B cell (primary cell): ENCODE measurements around the gene TNP2. TPM values are rescaled to one million over a fixed set of nuclear protein-coding genes. Genes with fewer than 3 reads are reported as not detected.
A peak's percentile ranks its signal among the peaks of the same experiment; 100 is the strongest.

Experiments used
- ATAC-seq: fragments of 200-7000 bp; cut with Tn5 transposase; one replicate; pipeline ENCODE4 v1.10.0; 2021; ENCODE audit warnings: low read depth, mild to moderate bottlenecking, moderate number of reproducible peaks, moderate library complexity
- CTCF ChIA-PET: fragments of 350-600 bp; sonication (Branson Sonifier 250); formaldehyde crosslinking; loops from one replicate; lab custom pipeline; 2021; ENCODE audit warnings: antibody characterized with exemption, inconsistent platforms; lab: Charles Lee
- POLR2A ChIA-PET: fragments of 350-600 bp; sonication (Branson Sonifier 250); formaldehyde crosslinking; loops from one replicate; lab custom pipeline; 2021; ENCODE audit warnings: antibody characterized with exemption; lab: Charles Lee
- DNase-seq: peaks from one replicate; pipeline ENCODE4 v3.0.0; 2013
- H2AFZ ChIP-seq: 2 replicates; pipeline ENCODE4 v1.6.1; 2012; ENCODE audit warnings: mild to moderate bottlenecking, low read depth, low read length; ENCODE audit not compliant: insufficient read depth, poor library complexity, severe bottlenecking
- H3K27ac ChIP-seq, 2 donors: 1 replicate in 1 of 2; 2 replicates in 1 of 2; pipeline ENCODE4 v1.5.1; 2012 to 2013; ENCODE audit warnings: low read length in 2 of 2, mild to moderate bottlenecking in 2 of 2, moderate library complexity in 1 of 2
- H3K27me3 ChIP-seq, 4 experiments: fragments of 200-600 bp in 1 of 4; sonication (generic) in 1 of 4; replicated peaks in 1 of 4; 1 replicate in 2 of 4; 2 replicates in 2 of 4; pipeline versions ENCODE4 v1.6.1 to v1.7.0; 2013 to 2016; ENCODE audit warnings: low read length in 3 of 4, mild to moderate bottlenecking in 2 of 4, mixed read lengths in 1 of 4, moderate library complexity in 1 of 4; ENCODE audit not compliant: insufficient read depth in 4 of 4, control insufficient read depth in 3 of 4; ENCODE audit errors: control extremely low read depth in 1 of 4
- H3K36me3 ChIP-seq, 2 experiments: replicated peaks in 1 of 2; 1 replicate in 1 of 2; 2 replicates in 1 of 2; pipeline versions ENCODE4 v1.6.1 to v1.7.1; 2013; ENCODE audit warnings: low read length in 1 of 2; ENCODE audit not compliant: insufficient read depth in 2 of 2, control insufficient read depth in 1 of 2; ENCODE audit errors: control extremely low read depth in 1 of 2, extremely low read depth in 1 of 2
- H3K4me1 ChIP-seq, 2 donors: fragments of 200-600 bp in 1 of 2; sonication (generic) in 1 of 2; 1 replicate in 1 of 2; 2 replicates in 1 of 2; pipeline versions ENCODE4 v1.5.1 to v1.6.1; 2013 to 2017; ENCODE audit warnings: low read length in 2 of 2; ENCODE audit not compliant: control insufficient read depth in 2 of 2, insufficient read depth in 2 of 2
- H3K4me2 ChIP-seq: replicated peaks from 2 replicates; pipeline ENCODE3; 2012; ENCODE audit warnings: mild to moderate bottlenecking, low read depth, low read length; ENCODE audit not compliant: poor library complexity, severe bottlenecking
- H3K4me3 ChIP-seq, 5 experiments: fragments of 200-600 bp in 1 of 5; sonication (generic) in 1 of 5; 1 replicate in 3 of 5; 2 replicates in 2 of 5; pipeline versions ENCODE4 v1.5.1 to v1.7.0; 2011 to 2016; ENCODE audit warnings: low read length in 4 of 5, mild to moderate bottlenecking in 4 of 5, low read depth in 2 of 5, control low read depth in 1 of 5, moderate library complexity in 1 of 5; ENCODE audit not compliant: insufficient read depth in 1 of 5; ENCODE audit errors: control extremely low read depth in 1 of 5, extremely low read depth in 1 of 5
- H3K79me2 ChIP-seq: fragments of 200-600 bp; sonication (generic); one replicate; pipeline ENCODE4 v1.6.0; 2016; ENCODE audit warnings: low read length; ENCODE audit not compliant: control insufficient read depth, insufficient read depth
- H3K9ac ChIP-seq: fragments of 200-600 bp; sonication (generic); 2 replicates; pipeline ENCODE4 v1.6.1; 2017; ENCODE audit warnings: mild to moderate bottlenecking, low read length, moderate library complexity
- H3K9me3 ChIP-seq, 3 donors: one replicate each; pipeline versions ENCODE4 v1.6.1 to v1.7.1; 2013; ENCODE audit warnings: low read length in 2 of 3; ENCODE audit not compliant: control insufficient read depth in 2 of 3, insufficient read depth in 1 of 3; ENCODE audit errors: control extremely low read depth in 1 of 3
- H4K20me1 ChIP-seq: 2 replicates; pipeline ENCODE4 v1.6.0; 2012; ENCODE audit warnings: mild to moderate bottlenecking, low read length; ENCODE audit not compliant: insufficient read depth, control insufficient read depth, poor library complexity, severe bottlenecking
- H3K27ac Mint-ChIP-seq: one replicate; pipeline ENCODE4 v1.8.0; 2021; ENCODE audit warnings: mixed read lengths
- H3K27me3 Mint-ChIP-seq: one replicate; pipeline ENCODE4 v1.8.0; 2021; ENCODE audit warnings: mixed read lengths
- H3K4me1 Mint-ChIP-seq: one replicate; pipeline ENCODE4 v1.8.0; 2021; ENCODE audit warnings: mixed read lengths
- H3K4me3 Mint-ChIP-seq: one replicate; pipeline ENCODE4 v1.8.0; 2021; ENCODE audit warnings: mixed read lengths
- H3K9me3 Mint-ChIP-seq: one replicate; pipeline ENCODE4 v1.8.0; 2022; ENCODE audit warnings: mixed read lengths; ENCODE audit not compliant: insufficient read depth
- CTCF ChIP-seq: fragments of 200-600 bp; IDR thresholded peaks from one replicate; pipeline ENCODE4 v1.8.0; 2022; ENCODE audit warnings: antibody characterized with exemption, mild to moderate bottlenecking
- EZH2 ChIP-seq: IDR thresholded peaks from 2 replicates; pipeline ENCODE4 v1.6.1; 2012; ENCODE audit warnings: borderline replicate concordance, low read depth, mild to moderate bottlenecking, moderate library complexity, low read length; ENCODE audit not compliant: insufficient read depth, poor library complexity, severe bottlenecking
- WGBS: methylation state at CpG from one replicate; pipeline ENCODE4 v1.1.5; 2013; ENCODE audit warnings: missing lambda C conversion rate; ENCODE audit not compliant: insufficient coverage; 5-methylcytosine and 5-hydroxymethylcytosine counted together
- intact Hi-C: fragments of 100-400 bp; cut with micrococcal nuclease; formaldehyde crosslinking; loops from one replicate; pipeline ENCODE4 v1.10.0; 2022
- polyA plus RNA-seq: library from polyadenylated mRNA; depleted of rRNA; stranded (reverse); fragments of >200 nt; gene quantifications from 2 replicates; pipeline ENCODE4 v1.2.3, GENCODE V29; 2012
- total RNA-seq, 2 donors: library from RNA; stranded (reverse); fragments of 120-200 nt in 1 of 2; gene quantifications; 1 replicate in 1 of 2; 2 replicates in 1 of 2; pipeline versions ENCODE4 v1.2.3 to v1.2.4, GENCODE V29; 2013 to 2022

The TNP2 gene
- total and polyA plus RNA-seq, 2 donors (not counting 1 experiment from before 2014, with no cell fraction given): not detected

DNA sequence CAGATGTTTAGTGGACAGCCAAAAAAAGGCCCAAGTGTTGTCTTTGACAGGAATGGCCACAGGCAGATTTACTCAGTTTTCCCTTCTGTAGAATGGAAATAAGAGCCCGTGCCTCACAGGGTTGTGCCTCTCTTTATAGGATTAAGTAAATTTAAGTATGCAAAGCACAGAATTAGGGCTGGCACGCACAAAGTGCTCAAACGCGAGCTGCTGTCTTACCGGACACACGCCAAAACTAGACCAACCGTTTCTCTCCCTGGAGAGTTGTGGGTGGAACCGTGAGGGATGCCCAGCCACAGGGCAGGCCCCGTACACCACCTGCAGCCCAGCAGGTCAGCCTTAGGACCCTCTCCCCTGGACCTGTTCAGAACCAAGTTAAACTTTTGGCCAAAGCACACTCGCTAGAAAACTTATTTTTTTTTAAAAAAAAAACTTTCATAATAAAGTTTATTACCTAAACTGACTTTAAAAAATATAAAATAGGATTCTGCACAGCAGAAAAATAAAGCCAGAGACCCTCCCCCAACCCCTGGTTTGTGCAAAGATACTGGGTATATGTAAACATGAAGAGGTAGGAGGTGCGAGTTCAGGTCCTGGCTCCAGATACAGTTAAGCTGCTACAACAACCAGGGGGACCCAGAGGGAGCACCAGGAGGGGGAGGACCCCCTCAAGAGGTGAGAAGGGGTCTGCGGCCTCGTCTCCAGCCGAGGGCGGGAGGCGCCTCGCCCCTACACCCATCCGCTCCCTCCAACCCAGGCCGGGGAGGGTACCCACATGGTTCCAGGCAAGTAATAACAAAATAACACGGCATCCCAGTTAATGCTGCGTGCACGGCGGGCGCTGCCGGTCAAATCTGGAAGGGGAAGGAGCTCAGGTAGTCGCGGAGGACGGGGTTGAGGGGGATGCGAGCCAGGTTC is 14.9 kb downstream of the TNP2 start:
- peaks cover 2 to 17% of the 10 kb centered on the region in 2 experiments for H3K36me3 ChIP-seq
- peaks cover 50% of the 10 kb centered on the region for H4K20me1 ChIP-seq
- TF ChIP-seq EZH2 (no peak), CTCF (no peak)
- no peaks in the 10 kb centered on the region for H3K9me3 Mint-ChIP-seq
- H3K9ac ChIP-seq: peak overlapping the region; percentile 84
- H3K27ac ChIP-seq: no peak overlapping the region
- peaks cover 59% of the 10 kb centered on the region for H3K4me1 Mint-ChIP-seq
- no peaks in the 10 kb centered on the region for H3K27me3 ChIP-seq
- H3K4me1 ChIP-seq: peaks cover 50 to 59% of the 10 kb centered on the region in 2 donors
- ChIA-PET POLR2A (interaction anchor here (0.6 to 5.8 kb wide), 20 partner anchors 16 to 313 kb away, joined by 3 to 89 read pairs (median 5); no protein-coding TSS in a partner anchor), CTCF (interaction anchor here (0.6 to 10.3 kb wide), 28 partner anchors 11 to 463 kb away, joined by 3 to 223 read pairs (median 8); no protein-coding TSS in a partner anchor)
- peak overlapping the region; percentile 38 to 89 (median 65) for H3K4me3 ChIP-seq
- no peaks in the 10 kb centered on the region for H3K9me3 ChIP-seq
- peak overlapping the region; percentile 98 for H3K4me2 ChIP-seq
- WGBS: 28% methylated on average over 16 of the region's 29 CpGs
- intact Hi-C loops: loop anchor here (2.0 to 10.0 kb wide), 4 partner anchors 21 to 661 kb away; partner anchors contain the start of gene GSPT1
- H3K79me2 ChIP-seq: peaks cover 20% of the 10 kb centered on the region
- ATAC-seq: no peak
- peak overlapping the region; percentile 89 for H3K4me3 Mint-ChIP-seq
- H3K27ac Mint-ChIP-seq: peak overlapping the region; percentile 82
- H2AFZ ChIP-seq: peak overlapping the region; percentile 50
- DNase-seq: no peak
- H3K27me3 Mint-ChIP-seq: no peaks in the 10 kb centered on the region
